ENCODE measurements around the gene FOLR3. TPM values are rescaled to one million over a fixed set of nuclear protein-coding genes. Genes with fewer than 3 reads are reported as not detected.

Gene FOLR3
- total RNA-seq, 1 donor from 2014 or later = not detected

Other genes with a start within 250 kb of the FOLR3 start
- 7.6 TPM for gene XNDC1N, start 207.1 kb upstream of the FOLR3 start, total RNA-seq (ENCODE audit: unreplicated experiment)
- gene RNF121, start 206.7 kb upstream of the FOLR3 start, total RNA-seq (ENCODE audit: unreplicated experiment) = 40.4 TPM
- 13.1 TPM for gene IL18BP, start 136.8 kb upstream of the FOLR3 start, total RNA-seq (ENCODE audit: unreplicated experiment)
- 207 TPM for gene NUMA1, start 55.2 kb upstream of the FOLR3 start, total RNA-seq (ENCODE audit: unreplicated experiment)
- 8.3 TPM for gene LRRC51, start 54.9 kb upstream of the FOLR3 start, total RNA-seq (ENCODE audit: unreplicated experiment)
- 68.3 TPM for gene LAMTOR1, start 32.4 kb upstream of the FOLR3 start, total RNA-seq (ENCODE audit: unreplicated experiment)
- gene TOMT, start 29.8 kb upstream of the FOLR3 start, total RNA-seq (ENCODE audit: unreplicated experiment) = not detected
- gene ANAPC15, start 23.0 kb upstream of the FOLR3 start, total RNA-seq (ENCODE audit: unreplicated experiment) = 31.9 TPM
- gene FOLR1, start 56.4 kb downstream of the FOLR3 start, total RNA-seq (ENCODE audit: unreplicated experiment) = not detected
- gene FOLR2, start 81.1 kb downstream of the FOLR3 start, total RNA-seq (ENCODE audit: unreplicated experiment) = not detected
- 62.8 TPM for gene INPPL1, start 89.0 kb downstream of the FOLR3 start, total RNA-seq (ENCODE audit: unreplicated experiment)
- 12.0 TPM for gene PHOX2A, start 108.5 kb downstream of the FOLR3 start, total RNA-seq (ENCODE audit: unreplicated experiment)

Measured in glutamatergic neuron (in vitro differentiated cells).